HG03432 (cell line): ENCODE data around the gene CAPZB.
"Not testable (repeated sequence)": the region's sequence is repeated elsewhere in the genome, so short reads cannot be mapped to it uniquely, and the experiment has no call there.

Source experiments
- ATAC-seq: cut with Tn5 transposase; IDR thresholded peaks from one replicate; pipeline ENCODE4 v1.9.1; 2021; ENCODE audit warnings: mild to moderate bottlenecking, moderate library complexity; ENCODE audit not compliant: unreplicated experiment

The CAPZB gene

GRCh38 chr1:19485362-19486187 is at the start of gene CAPZB:
TSS of gene CAPZB (minus strand) at chr1:19485539. CDS start at chr1:19485438, 101 bp downstream.
- peak; percentile 86 for ATAC-seq

DNA sequence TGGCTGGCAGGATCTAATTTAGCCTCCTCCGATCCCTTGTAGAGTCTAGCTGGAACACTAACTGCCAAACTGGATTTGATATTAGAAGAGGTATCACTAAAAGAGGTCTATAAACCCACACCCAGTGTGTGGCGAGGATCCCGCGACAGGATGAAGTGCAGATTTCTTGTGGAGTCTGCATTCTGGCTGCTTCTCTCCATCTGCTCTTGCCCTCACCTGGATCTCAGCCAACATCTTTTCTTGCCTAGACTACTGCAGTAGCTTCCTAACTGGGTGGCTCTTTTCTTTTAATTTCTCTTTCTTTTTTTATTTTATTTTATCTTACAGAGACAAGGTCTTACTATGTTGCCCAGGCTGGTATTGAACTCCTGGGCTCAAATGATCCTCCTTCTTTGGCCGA is 48.9 kb upstream of the CAPZB start:
- ATAC-seq, result no peak

- no peak for ATAC-seq
Observed at GRCh38 chr1:19533626-19534025, 48.3 kb upstream of the CAPZB start.

- no peak for ATAC-seq
Observed at GRCh38 chr1:19532519-19532918, 47.2 kb upstream of the CAPZB start.

DNA sequence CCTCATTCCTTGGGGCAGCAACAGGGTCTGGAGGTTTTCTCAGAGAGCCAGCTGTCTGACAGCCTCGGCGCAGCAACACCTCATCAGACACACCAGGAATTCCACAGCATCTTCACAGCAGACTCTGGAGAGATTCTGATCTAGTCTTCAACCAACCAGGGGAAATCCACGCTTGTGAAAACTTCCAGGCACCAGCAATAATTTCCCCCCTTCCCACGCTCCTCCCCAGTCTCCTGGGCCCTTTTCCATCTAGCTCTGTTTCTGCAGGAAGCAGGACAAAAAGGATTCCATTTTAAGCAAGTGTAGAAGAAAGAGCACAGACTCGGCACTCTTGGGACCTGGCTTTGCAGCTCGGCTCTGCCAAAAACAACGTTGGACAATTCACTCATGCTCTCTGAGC is 44.3 kb upstream of the CAPZB start:
- ATAC-seq, result no peak

- no peak for ATAC-seq
Observed at GRCh38 chr1:19528438-19528837, 43.1 kb upstream of the CAPZB start.

DNA sequence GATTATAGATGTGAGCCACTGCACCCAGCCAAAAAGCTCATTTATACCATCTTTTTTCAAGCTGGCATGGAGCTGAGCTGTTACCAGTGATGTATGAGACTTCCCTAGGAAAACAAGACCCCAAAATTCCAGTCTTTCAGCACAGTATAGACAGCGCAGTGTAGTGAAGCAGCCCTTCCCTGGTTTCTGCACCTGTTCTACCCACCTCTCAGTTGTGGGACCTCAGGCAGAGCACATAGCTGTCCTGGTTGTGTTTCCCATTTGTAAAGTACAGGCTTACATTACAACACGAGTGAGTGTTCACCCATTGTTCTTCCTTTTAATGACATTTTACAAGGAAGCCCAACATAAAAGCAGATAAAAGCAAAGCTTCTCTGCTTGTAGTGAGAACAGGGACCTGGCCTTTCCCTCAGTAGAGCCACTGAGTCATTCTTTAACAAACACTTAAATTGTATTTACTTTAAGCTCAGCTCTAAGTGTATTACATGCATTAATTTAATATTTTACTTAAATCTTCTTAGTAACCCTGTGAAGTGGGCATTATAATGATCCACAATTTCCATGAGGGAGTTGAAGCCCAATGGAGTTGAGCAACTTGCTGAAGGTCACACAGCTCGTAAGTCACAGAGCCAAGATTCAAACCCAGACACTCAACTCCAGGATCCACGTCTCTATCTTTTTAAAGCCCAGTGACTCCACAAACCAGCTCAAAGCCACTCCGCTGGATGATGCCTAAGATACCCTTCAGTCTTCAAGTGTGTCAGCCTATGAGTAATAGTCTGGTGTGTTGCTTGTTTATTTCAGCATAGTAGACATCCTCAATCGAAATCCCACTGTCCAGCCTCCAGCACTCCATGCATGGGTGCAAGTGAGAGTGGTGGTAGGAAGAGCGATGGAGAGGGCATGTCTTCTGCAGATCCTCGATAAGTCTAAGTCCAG is 40.5 kb upstream of the CAPZB start:
- no peak for ATAC-seq

DNA sequence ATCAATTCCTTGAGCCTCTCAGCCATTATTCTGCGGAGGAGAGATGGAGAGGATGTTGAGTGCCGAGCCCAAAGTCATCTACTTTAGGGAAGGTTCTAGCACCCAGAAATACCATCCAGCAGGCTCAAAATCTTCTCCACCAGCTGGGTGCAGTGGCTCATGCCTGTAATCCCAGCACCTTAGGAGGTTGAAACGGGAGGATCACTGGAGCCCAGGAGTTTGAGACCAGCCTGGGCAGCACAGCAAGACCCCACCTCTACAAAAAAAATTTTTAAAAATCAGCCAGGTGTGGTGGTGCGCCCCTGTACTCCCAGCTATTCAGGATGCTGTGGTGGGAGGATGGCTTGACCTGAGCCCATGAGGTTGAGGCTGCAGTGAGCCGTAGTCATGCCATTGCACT is 39.5 kb upstream of the CAPZB start:
- no peak for ATAC-seq

GRCh38 chr1:19522570-19522969 is 37.2 kb upstream of the CAPZB start:
- ATAC-seq, result not testable (repeated sequence)

DNA sequence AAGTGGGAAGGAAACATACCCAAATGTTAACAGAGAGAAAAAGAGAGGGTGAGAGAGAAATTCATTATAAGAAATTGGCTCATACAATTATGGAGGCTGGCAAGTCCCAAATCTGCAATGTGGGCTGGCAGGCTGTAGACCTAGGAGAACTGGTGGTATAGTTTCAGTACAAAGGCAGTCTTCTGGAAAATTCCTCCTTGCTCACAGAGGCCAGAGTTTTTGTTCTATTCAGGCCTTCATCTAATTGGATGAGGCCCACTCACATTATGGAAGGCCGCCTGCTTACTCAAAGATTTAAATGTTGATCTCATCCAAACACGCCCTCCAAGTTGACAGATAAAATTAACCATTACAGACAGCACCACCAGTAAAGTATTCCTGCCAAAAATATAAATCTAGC is 36.1 kb upstream of the CAPZB start:
- no peak for ATAC-seq

DNA sequence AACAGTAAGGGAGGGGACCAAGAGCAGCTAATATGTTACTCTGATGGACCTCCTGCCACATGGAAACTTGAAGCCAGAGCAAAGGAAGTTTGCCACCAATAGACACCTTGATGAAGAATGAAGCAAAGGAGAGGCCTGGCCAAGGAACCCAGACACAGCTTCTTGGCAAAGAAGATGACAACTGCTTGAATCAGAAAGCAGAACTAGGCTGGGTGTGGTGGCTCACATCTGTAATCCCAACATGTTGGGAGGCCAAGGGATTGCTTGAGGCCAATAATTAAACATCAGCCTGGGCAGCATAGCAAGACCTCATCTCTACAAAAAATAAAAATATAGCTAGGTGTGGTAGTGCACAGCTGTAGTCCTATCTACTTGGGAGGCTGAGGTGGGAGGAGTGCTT is 31.7 kb upstream of the CAPZB start:
- ATAC-seq, result no peak

GRCh38 chr1:19515201-19515600 is 29.9 kb upstream of the CAPZB start:
- no peak for ATAC-seq

DNA sequence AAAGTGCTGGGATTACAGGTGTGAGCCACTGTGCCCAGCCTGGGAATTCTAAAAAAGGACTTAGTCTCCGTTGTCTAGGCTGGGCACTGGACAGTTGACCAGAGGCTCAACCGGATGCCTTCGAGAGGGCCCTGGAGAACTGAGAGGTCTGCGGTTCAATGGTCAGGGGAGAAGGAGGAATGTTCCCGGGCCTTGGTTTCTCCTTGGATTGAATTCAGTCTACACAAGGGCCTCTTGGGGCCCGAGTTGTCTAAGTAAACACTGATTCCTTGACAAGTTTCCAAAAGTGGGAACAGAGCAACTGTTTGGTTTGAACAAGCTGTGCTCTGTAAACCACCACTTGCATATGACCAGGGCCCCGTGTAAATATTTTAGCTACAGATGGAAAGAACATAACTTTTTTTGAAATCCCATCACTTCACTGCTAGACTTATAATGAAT is 29.1 kb upstream of the CAPZB start:
- no peak for ATAC-seq

GRCh38 chr1:19512545-19512944 is 27.2 kb upstream of the CAPZB start:
- no peak for ATAC-seq

GRCh38 chr1:19511116-19511515 is 25.8 kb upstream of the CAPZB start:
- ATAC-seq, result no peak

DNA sequence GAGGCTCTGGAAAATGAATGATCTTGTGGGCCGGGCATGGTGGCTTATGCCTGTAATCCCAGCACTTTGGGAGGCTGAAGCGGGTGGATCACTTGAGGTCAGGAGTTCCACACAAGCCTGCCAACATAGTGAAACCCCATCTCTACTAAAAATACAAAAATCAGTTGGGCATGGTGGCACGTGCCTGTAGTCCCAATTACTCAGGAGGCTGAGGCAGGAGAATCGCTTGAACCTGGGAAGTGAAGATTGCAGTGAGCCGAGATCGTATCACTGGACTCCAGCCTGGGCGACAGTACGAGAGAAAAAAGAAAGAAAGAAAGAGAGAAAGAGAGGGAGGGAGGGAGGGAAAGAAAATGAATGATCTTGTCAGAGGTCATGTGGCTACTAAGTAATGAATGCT is 24.3 kb upstream of the CAPZB start:
- ATAC-seq, result not testable (repeated sequence)

DNA sequence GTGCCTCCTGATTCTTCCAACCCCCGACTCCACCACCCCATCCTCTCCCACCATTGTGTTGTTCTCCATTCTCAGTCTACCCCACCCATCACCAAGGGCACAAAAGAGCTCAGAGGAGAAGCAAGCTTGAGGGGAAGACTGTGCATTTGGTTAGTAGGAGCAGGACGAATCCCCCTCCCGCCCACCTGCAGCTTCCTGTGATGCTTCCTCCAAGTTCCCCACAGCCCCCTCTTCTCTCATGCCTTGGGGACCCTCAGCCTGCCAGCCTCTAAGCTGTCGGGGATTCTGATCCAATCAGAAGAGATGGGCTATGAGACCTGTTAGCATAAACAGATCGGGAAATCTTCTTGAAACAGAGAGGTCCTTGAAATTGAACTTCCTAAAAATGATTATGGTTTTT is 22.2 kb upstream of the CAPZB start:
- no peak for ATAC-seq

DNA sequence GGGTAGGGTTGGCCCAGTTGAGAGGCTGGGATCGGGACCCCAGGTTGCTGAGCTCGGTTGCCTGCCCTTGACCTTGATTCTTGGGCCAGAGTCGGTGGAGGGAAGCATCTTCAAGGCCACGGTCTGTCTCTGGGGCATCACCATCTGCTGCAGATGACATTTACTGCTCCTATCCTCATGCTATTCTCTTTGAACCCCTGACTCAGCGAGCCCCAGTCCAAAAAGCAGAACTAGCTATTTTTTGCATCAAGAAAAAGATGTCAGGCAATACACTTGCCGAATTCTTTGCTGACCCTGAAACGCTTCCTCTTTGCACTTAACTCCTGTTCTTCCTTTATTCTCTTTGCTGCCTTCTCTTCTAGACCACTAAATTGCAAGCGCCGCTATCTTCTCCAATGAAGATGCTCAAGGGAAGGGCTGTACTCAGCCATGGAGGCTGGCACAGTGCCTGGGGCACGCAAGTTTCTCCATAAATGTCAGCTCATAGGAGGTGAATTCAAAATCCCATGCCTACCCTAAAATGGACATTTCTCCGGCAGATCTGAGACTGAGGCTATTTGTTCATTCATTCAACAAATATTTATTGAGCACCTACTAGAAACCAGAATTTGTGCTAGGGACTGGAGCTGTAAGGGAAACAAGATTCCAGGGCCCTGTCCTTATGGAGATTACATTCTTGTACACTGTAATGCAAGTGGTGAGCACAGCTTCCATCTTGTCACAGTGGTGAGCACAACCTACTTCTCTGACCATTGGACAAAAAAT is 20.5 kb upstream of the CAPZB start:
- ATAC-seq, result no peak

DNA sequence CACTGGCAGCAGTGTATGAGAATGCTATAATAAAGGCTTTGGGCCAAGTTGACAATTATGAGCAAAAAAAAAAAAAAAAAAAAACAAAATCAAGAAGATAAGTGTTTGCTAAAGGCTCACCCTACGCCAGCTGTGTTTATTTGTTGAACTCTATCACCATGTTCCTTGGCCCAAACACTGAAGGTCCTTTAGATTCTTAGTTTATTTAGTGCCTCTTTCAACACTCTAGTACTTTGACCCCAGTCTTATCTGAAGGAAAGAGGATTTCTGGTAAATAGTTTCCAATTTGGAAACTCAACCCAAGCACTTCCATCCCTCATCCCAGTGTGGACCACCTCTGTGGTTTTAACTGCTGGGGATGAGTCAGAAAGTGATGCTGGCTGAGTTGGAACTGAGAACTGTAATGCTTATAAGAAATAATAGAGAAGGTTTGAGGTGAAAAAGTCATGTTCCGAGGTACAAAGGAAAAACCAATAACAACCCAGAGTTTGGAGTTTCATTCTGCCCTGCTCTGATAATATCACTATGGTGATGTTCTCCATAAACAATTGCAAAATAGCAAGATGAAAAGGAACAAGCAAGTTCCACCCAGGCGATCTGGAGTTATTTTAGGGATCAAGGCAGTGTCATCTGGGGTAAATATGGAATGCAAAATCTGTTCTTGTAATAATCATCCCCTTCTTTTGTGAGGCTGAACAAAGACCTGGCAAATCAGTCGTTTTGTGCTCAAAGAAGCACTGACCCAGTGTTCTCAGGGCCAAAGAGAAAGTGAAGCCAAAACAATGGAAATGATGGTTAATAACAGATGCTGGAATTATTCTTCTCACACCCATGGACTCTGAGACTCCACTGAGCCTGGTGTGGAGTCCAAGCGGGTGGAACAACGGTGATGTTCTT is 19.7 kb upstream of the CAPZB start:
- ATAC-seq, result no peak

DNA sequence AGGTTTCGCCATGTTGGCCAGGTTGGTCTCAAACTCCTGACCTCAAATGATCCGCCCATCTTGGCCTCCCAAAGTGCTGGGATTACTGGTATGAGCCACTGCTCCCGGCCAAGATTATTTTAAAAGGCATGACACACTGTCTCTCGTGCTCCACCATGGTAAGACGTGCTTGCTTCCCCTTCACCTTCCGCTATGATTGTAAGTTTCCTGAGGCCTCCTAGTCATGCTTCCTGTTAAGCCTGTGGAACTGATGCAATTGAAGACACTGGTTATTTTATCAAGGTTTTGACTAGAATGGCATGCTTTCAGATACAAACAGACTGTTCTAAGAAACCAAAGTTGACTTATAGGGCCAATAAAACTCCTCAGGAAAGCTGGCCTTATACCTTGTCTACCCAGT is 16.9 kb upstream of the CAPZB start:
- ATAC-seq, result not testable (repeated sequence)
